IMR-90 (cell line): ENCODE measurements around the gene NCDN. TPM values are rescaled to one million over a fixed set of nuclear protein-coding genes. Genes with fewer than 3 reads are reported as not detected.

ENCODE experiments used
- ATAC-seq: fragments of 200-7000 bp; cut with Tn5 transposase; 2 replicates; pipeline ENCODE4 v1.9.1; 2020; ENCODE audit warnings: low read depth, mild to moderate bottlenecking, moderate library complexity
- Bru-seq: library from RNA; stranded (reverse); fragments of 400-500 nt; gene quantifications from one replicate; lab custom pipeline; 2021; lab: Mats Ljungman, UMichigan
- BruChase-seq, 2 experiments: library from RNA; stranded (reverse); fragments of 400-500 nt; gene quantifications; one replicate each; lab custom pipeline; 2021; lab: Mats Ljungman, UMichigan
- BruUV-seq: library from RNA; stranded (reverse); fragments of 400-500 nt; replicated peaks from 2 replicates; lab custom pipeline; 2021; lab: Mats Ljungman, UMichigan
- CTCF ChIA-PET: fragments of 300-600 bp; formaldehyde crosslinking; extraction: SDS; loops from one replicate; lab custom pipeline; 2021; ENCODE audit warnings: antibody characterized with exemption; lab: Yijun Ruan, JAX
- POLR2A ChIA-PET: fragments of 300-600 bp; sonication (Branson Sonifier 250); formaldehyde crosslinking; loops from one replicate; lab custom pipeline; 2022; ENCODE audit warnings: antibody characterized with exemption; ENCODE audit not compliant: unreplicated experiment; lab: Charles Lee
- DNase-seq: peaks from one replicate; pipeline ENCODE4 v3.0.0; 2013
- H2AFZ ChIP-seq: replicated peaks from 2 replicates; pipeline ENCODE3; 2013; ENCODE audit warnings: low read length, mild to moderate bottlenecking; ENCODE audit not compliant: poor library complexity
- H2AK5ac ChIP-seq: 2 replicates; pipeline ENCODE4 v1.6.1; 2013; ENCODE audit warnings: low read depth, low read length, inconsistent platforms
- H2AK9ac ChIP-seq: replicated peaks from 2 replicates; pipeline ENCODE3; 2013; ENCODE audit warnings: mild to moderate bottlenecking, low read depth, low read length, moderate library complexity; ENCODE audit not compliant: poor library complexity
- H2BK120ac ChIP-seq: 2 replicates; pipeline ENCODE4 v1.6.1; 2013; ENCODE audit warnings: low read depth, low read length, inconsistent platforms
- H2BK15ac ChIP-seq: 3 replicates; pipeline ENCODE4 v1.6.1; 2013; ENCODE audit warnings: low read depth, low read length, inconsistent platforms
- H2BK20ac ChIP-seq: 2 replicates; pipeline ENCODE4 v1.6.1; 2013; ENCODE audit warnings: low read depth, mild to moderate bottlenecking, inconsistent platforms, low read length, moderate library complexity
- H2BK5ac ChIP-seq: 2 replicates; pipeline ENCODE4 v1.6.1; 2013; ENCODE audit warnings: mild to moderate bottlenecking, low read depth, low read length, inconsistent platforms; ENCODE audit not compliant: poor library complexity, severe bottlenecking
- H3K14ac ChIP-seq: replicated peaks from 2 replicates; pipeline ENCODE4 v1.6.1; 2013; ENCODE audit warnings: low read depth, low read length, inconsistent platforms
- H3K18ac ChIP-seq: 2 replicates; pipeline ENCODE4 v1.6.1; 2013; ENCODE audit warnings: low read depth, low read length, control low read depth
- H3K23ac ChIP-seq: 2 replicates; pipeline ENCODE4 v1.6.1; 2013; ENCODE audit warnings: low read depth, low read length, inconsistent platforms
- H3K27ac ChIP-seq: 2 replicates; pipeline ENCODE4 v1.5.1; 2013; ENCODE audit warnings: mild to moderate bottlenecking, control low read depth, low read length; ENCODE audit not compliant: insufficient read depth
- H3K27me3 ChIP-seq: 2 replicates; pipeline ENCODE4 v1.6.1; 2013; ENCODE audit warnings: low read length; ENCODE audit not compliant: control insufficient read depth, insufficient read depth
- H3K36me3 ChIP-seq: 2 replicates; pipeline ENCODE4 v1.6.1; 2013; ENCODE audit warnings: low read length, mixed read lengths; ENCODE audit not compliant: control insufficient read depth, insufficient read depth
- H3K4ac ChIP-seq: 2 replicates; pipeline ENCODE4 v1.6.1; 2013; ENCODE audit warnings: low read depth, low read length, inconsistent platforms
- H3K4me1 ChIP-seq: 2 replicates; pipeline ENCODE4 v1.6.1; 2013; ENCODE audit warnings: low read length, mixed read lengths; ENCODE audit not compliant: control insufficient read depth, insufficient read depth
- H3K4me2 ChIP-seq: 2 replicates; pipeline ENCODE4 v1.6.1; 2013; ENCODE audit warnings: low read depth, mild to moderate bottlenecking, control low read depth, low read length, moderate library complexity
- H3K4me3 ChIP-seq: 2 replicates; pipeline ENCODE4 v1.5.1; 2013; ENCODE audit warnings: low read depth, mild to moderate bottlenecking, control low read depth, low read length, moderate library complexity; ENCODE audit not compliant: insufficient read depth
- H3K56ac ChIP-seq: 2 replicates; pipeline ENCODE4 v1.6.1; 2013; ENCODE audit warnings: low read length, inconsistent platforms; ENCODE audit not compliant: insufficient read depth; ENCODE audit errors: extremely low read depth
- H3K79me1 ChIP-seq, 2 experiments: 2 replicates each; pipeline ENCODE4 v1.6.1; 2013; ENCODE audit warnings: low read length in 2 of 2, inconsistent platforms in 1 of 2, low read depth in 1 of 2
- H3K9ac ChIP-seq: 2 replicates; pipeline ENCODE4 v1.6.1; 2013; ENCODE audit warnings: low read depth, low read length, control low read depth
- H3K9me1 ChIP-seq: 2 replicates; pipeline ENCODE4 v1.6.1; 2013; ENCODE audit warnings: low read length, inconsistent platforms; ENCODE audit not compliant: insufficient read depth
- H3K9me3 ChIP-seq: 2 replicates; pipeline ENCODE4 v1.6.1; 2013; ENCODE audit warnings: low read length; ENCODE audit not compliant: control insufficient read depth, insufficient read depth
- H4K20me1 ChIP-seq: 2 replicates; pipeline ENCODE4 v1.6.1; 2013; ENCODE audit warnings: low read length, inconsistent platforms; ENCODE audit not compliant: insufficient read depth
- H4K5ac ChIP-seq: 2 replicates; pipeline ENCODE4 v1.6.1; 2013; ENCODE audit warnings: mild to moderate bottlenecking, low read depth, low read length, control low read depth
- H4K8ac ChIP-seq, 2 experiments: 2 replicates each; pipeline ENCODE4 v1.6.1; 2013; ENCODE audit warnings: low read depth in 2 of 2, low read length in 2 of 2, control low read depth in 1 of 2, inconsistent platforms in 1 of 2
- H4K91ac ChIP-seq: 2 replicates; pipeline ENCODE4 v1.6.1; 2013; ENCODE audit warnings: low read depth, low read length, inconsistent platforms; ENCODE audit not compliant: insufficient read depth
- BHLHE40 ChIP-seq: fragments of 150-350 bp; IDR thresholded peaks from 2 replicates; pipeline ENCODE4 v1.6.1; 2016; ENCODE audit warnings: mild to moderate bottlenecking, low read depth, low read length
- CEBPB ChIP-seq: IDR thresholded peaks from 2 replicates; pipeline ENCODE4 v1.6.1; 2012; ENCODE audit warnings: low read depth, low read length, improper control_type of control experiment
- CHD1 ChIP-seq: IDR thresholded peaks from 2 replicates; pipeline ENCODE4 v1.6.1; 2012; ENCODE audit warnings: low read depth, low read length, improper control_type of control experiment
- ELK1 ChIP-seq: fragments of 150-350 bp; IDR thresholded peaks from 2 replicates; pipeline ENCODE4 v1.6.1; 2016; ENCODE audit warnings: low read depth, mild to moderate bottlenecking, low read length, moderate library complexity, borderline replicate concordance
- MAFK ChIP-seq: IDR thresholded peaks from 2 replicates; pipeline ENCODE4 v1.6.1; 2012; ENCODE audit warnings: low read depth, low read length, improper control_type of control experiment
- MAZ ChIP-seq: IDR thresholded peaks from 2 replicates; pipeline ENCODE4 v1.6.1; 2012; ENCODE audit warnings: low read depth, mild to moderate bottlenecking, low read length, improper control_type of control experiment, moderate library complexity, borderline replicate concordance
- MXI1 ChIP-seq: IDR thresholded peaks from 2 replicates; pipeline ENCODE4 v1.6.1; 2012; ENCODE audit warnings: low read depth, mild to moderate bottlenecking, low read length, moderate library complexity, borderline replicate concordance
- NFE2L2 ChIP-seq: fragments of 150-350 bp; IDR thresholded peaks from 2 replicates; pipeline ENCODE4 v1.6.1; 2016; ENCODE audit warnings: low read depth, mild to moderate bottlenecking, low read length
- POLR2A ChIP-seq: IDR thresholded peaks from 2 replicates; pipeline ENCODE4 v1.6.1; 2012; ENCODE audit warnings: mild to moderate bottlenecking, low read depth, low read length
- RAD21 ChIP-seq: IDR thresholded peaks from 2 replicates; pipeline ENCODE4 v1.6.1; 2012; ENCODE audit warnings: low read length, improper control_type of control experiment
- RCOR1 ChIP-seq: IDR thresholded peaks from 2 replicates; pipeline ENCODE4 v1.6.1; 2012; ENCODE audit warnings: mild to moderate bottlenecking, low read length, improper control_type of control experiment; ENCODE audit not compliant: insufficient replicate concordance
- SMC3 ChIP-seq: fragments of 150-350 bp; IDR thresholded peaks from 2 replicates; pipeline ENCODE4 v1.6.1; 2016; ENCODE audit warnings: low read depth, mild to moderate bottlenecking, antibody characterized with exemption, low read length, moderate library complexity
- USF2 ChIP-seq: fragments of 150-350 bp; IDR thresholded peaks from 2 replicates; pipeline ENCODE4 v1.6.1; 2017; ENCODE audit warnings: mild to moderate bottlenecking, antibody characterized with exemption, low read length, low read depth
- WGBS, 2 experiments: methylation state at CpG; one replicate each; pipeline versions ENCODE4 v1.1.5 to v1.1.7; 2013; ENCODE audit warnings: missing lambda C conversion rate in 2 of 2; ENCODE audit not compliant: insufficient read length in 1 of 2; ENCODE audit errors: extremely low coverage in 2 of 2; 5-methylcytosine and 5-hydroxymethylcytosine counted together
- dilution Hi-C: fragments of 300-500 bp; cut with HindIII; formaldehyde crosslinking; loops from one replicate; pipeline ENCODE4 v1.14.3; 2018; ENCODE audit warnings: low sequenced_read_pairs; ENCODE audit not compliant: unreplicated experiment
- in situ Hi-C: fragments of 300-500 bp; cut with MboI; formaldehyde crosslinking; loops from 3 replicates; pipeline ENCODE4 v1.14.3; 2019; ENCODE audit warnings: low sequenced_read_pairs, inconsistent platforms, mixed read lengths
- intact Hi-C: fragments of 100-400 bp; cut with micrococcal nuclease; formaldehyde crosslinking; loops from 2 replicates; pipeline ENCODE4 v1.10.0; 2022
- long read RNA-seq: library from polyadenylated mRNA; unstranded; transcript quantifications from one replicate; pipeline ENCODE4 v2.0.0, GENCODE V29; 2021; ENCODE audit not compliant: unreplicated experiment
- polyA plus RNA-seq, 3 experiments: library from polyadenylated mRNA; depleted of rRNA; stranded (reverse); fragments of >200 nt; gene quantifications; 2 replicates each; pipeline ENCODE4 v1.2.3, GENCODE V29; 2012; ENCODE audit warnings: low replicate concordance in 1 of 3
- total RNA-seq: library from RNA; depleted of rRNA; stranded (reverse); fragments of >200 nt; gene quantifications from 2 replicates; pipeline ENCODE4 v1.2.3, GENCODE V29; 2012; rRNA removed

NCDN gene
- total RNA-seq (9.7 and 10.0 TPM in 2 replicates), polyA plus RNA-seq (2012; rRNA removed) (38.8 and 39.0 TPM in 2 replicates), Bru-seq, nascent RNA (percentile 68 among the genes with signal in this experiment), BruChase-seq, experiment 1, labeled RNA remaining after a 6-hour chase (percentile 80 among the genes with signal in this experiment), BruChase-seq, experiment 2, labeled RNA remaining after a 2-hour chase (percentile 75 among the genes with signal in this experiment)
- 27.5 and 45.0 TPM in 2 replicates for polyA plus RNA-seq (2012; cell fraction: cytosol; rRNA removed)
- 25.5 and 57.7 TPM in 2 replicates for polyA plus RNA-seq (2012; cell fraction: nucleus; rRNA removed; ENCODE audit: low replicate concordance)
- long read RNA-seq, transcript NCDN-201 (8 exons, 3,433 nt) = major isoform, 8 of 76 reads
- long read RNA-seq, transcript NCDN-202 (7 exons, 3,683 nt) = major isoform, 8 of 76 reads
- long read RNA-seq, partial matches to known transcripts = 55 of 76 reads
- long read RNA-seq, other reads (novel, unspliced or antisense) = 5 of 76 reads

GRCh38 chr1:35557611-35558373, at the start of gene NCDN:
Gene NCDN, plus strand, starts transcription at chr1:35557799. Its CDS starts 392 bp downstream, at chr1:35558191.
- intact Hi-C loops = loop anchor here (1.0 to 2.0 kb wide), 2 partner anchors 106 to 365 kb away; partner anchors contain the start of gene SFPQ
- H4K5ac ChIP-seq = peak within 1 kb of the TSS; percentile 90
- BruUV-seq = TSS peak; percentile 85
- TF ChIP-seq ELK1 = no peak
- TF ChIP-seq MAFK = no peak
- TF ChIP-seq BHLHE40 = 0 out of 2 replicates have a peak, but pooled peaks have one; percentile 3
- TF ChIP-seq NFE2L2 = peak; percentile 10; the same call in 1 of the 2 replicates
- no peak for TF ChIP-seq CHD1
- TF ChIP-seq MAZ = peak; percentile 96
- TF ChIP-seq SMC3 = no peak
- no peak for TF ChIP-seq USF2
- TF ChIP-seq CEBPB = no peak
- no peak for TF ChIP-seq RCOR1
- peak; percentile 85 for TF ChIP-seq POLR2A
- TF ChIP-seq RAD21 = no peak
- peak; percentile 66; the same call in 1 of the 2 replicates for TF ChIP-seq MXI1

More at GRCh38 chr1:35557611-35558373, at the start of gene NCDN:
- peaks cover 19% of the 10 kb centered on the region for H3K36me3 ChIP-seq
- H2AFZ ChIP-seq = peak within 1 kb of the TSS; percentile 100
- DNase-seq (peak; percentile 97), ATAC-seq (peak; percentile 86)
- H2BK120ac ChIP-seq = peak within 1 kb of the TSS; percentile 99
- in situ Hi-C loops = no loop called here
- peak within 1 kb of the TSS; percentile 99 for H3K4ac ChIP-seq
- peaks cover 12 to 64% of the 10 kb centered on the region in 2 experiments for H3K79me1 ChIP-seq
- dilution Hi-C loops = no loop called here
- H2AK5ac ChIP-seq = peak within 1 kb of the TSS; percentile 99
- peak within 1 kb of the TSS; percentile 99 for H3K14ac ChIP-seq
- peaks cover 10% of the 10 kb centered on the region for H3K4me1 ChIP-seq
- ChIA-PET POLR2A (interaction anchor here (1.8 kb wide), 1 partner anchor 106 kb away, joined by 4 read pairs; no protein-coding TSS in a partner anchor), CTCF (interaction anchor here (0.6 to 1.8 kb wide), 4 partner anchors 11 to 355 kb away, joined by 3 to 9 read pairs (median 4); no protein-coding TSS in a partner anchor)
- peak within 1 kb of the TSS; percentile 97 for H3K9ac ChIP-seq
- H3K27me3 ChIP-seq = no peaks in the 10 kb centered on the region
- peak within 1 kb of the TSS; percentile 92 for H3K18ac ChIP-seq
- H4K91ac ChIP-seq = peak within 1 kb of the TSS; percentile 96
- H3K4me3 ChIP-seq = peak within 1 kb of the TSS; percentile 79
- WGBS, 2 experiments = 0% methylated on average over 9 of the region's 58 CpGs; no CpG with 5 or more reads in 1 of the 2 experiments
- H2BK15ac ChIP-seq = peak within 1 kb of the TSS; percentile 86; the same call in 1 of the 3 replicates
- H3K9me1 ChIP-seq = peaks cover 6% of the 10 kb centered on the region
- H3K27ac ChIP-seq = peak within 1 kb of the TSS; percentile 99
- H2BK20ac ChIP-seq = peak within 1 kb of the TSS; percentile 90
- H3K56ac ChIP-seq = peak within 1 kb of the TSS; percentile 87
- H2AK9ac ChIP-seq = peak within 1 kb of the TSS; percentile 95
- H4K20me1 ChIP-seq = peaks cover 36% of the 10 kb centered on the region
- H3K4me2 ChIP-seq = peak within 1 kb of the TSS; percentile 96
- peak within 1 kb of the TSS; percentile 98 for H3K23ac ChIP-seq
- H2BK5ac ChIP-seq = peak within 1 kb of the TSS; percentile 99
- no peaks in the 10 kb centered on the region for H3K9me3 ChIP-seq
- H4K8ac ChIP-seq = peak within 1 kb of the TSS; percentile 91 to 96
